H9 (cell line): ENCODE results near the gene TSPAN31. TPM values are rescaled to one million over a fixed set of nuclear protein-coding genes. Genes with fewer than 3 reads are reported as not detected.

Source experiments
- DNase-seq: peaks from one replicate; pipeline ENCODE4 v3.0.0-alpha.2; 2017
- H2AFZ ChIP-seq: one replicate; pipeline ENCODE4 v1.6.1; 2013; ENCODE audit warnings: mild to moderate bottlenecking, low read length, control low read depth, moderate library complexity
- H2AK5ac ChIP-seq: 2 replicates; pipeline ENCODE4 v1.6.1; 2013; ENCODE audit warnings: low read length, control low read depth, mixed read lengths; ENCODE audit not compliant: insufficient read length
- H2BK120ac ChIP-seq: one replicate; pipeline ENCODE4 v1.6.1; 2013; ENCODE audit warnings: low read depth, mild to moderate bottlenecking, low read length, control low read depth, inconsistent platforms; ENCODE audit not compliant: poor library complexity, severe bottlenecking
- H2BK12ac ChIP-seq: 2 replicates; pipeline ENCODE4 v1.6.1; 2013; ENCODE audit warnings: low read length, control low read depth, mixed read lengths, low read depth; ENCODE audit not compliant: insufficient read length
- H2BK15ac ChIP-seq: 2 replicates; pipeline ENCODE4 v1.6.1; 2013; ENCODE audit warnings: low read depth, low read length, control low read depth
- H2BK20ac ChIP-seq: one replicate; pipeline ENCODE4 v1.6.1; 2013; ENCODE audit warnings: low read depth, mild to moderate bottlenecking, low read length, control low read depth, inconsistent platforms; ENCODE audit not compliant: poor library complexity, severe bottlenecking
- H2BK5ac ChIP-seq: 2 replicates; pipeline ENCODE4 v1.6.1; 2013; ENCODE audit warnings: low read length, control low read depth, mixed read lengths; ENCODE audit not compliant: insufficient read length
- H3K14ac ChIP-seq: 2 replicates; pipeline ENCODE4 v1.6.1; 2013; ENCODE audit warnings: low read length, control low read depth; ENCODE audit not compliant: insufficient read depth
- H3K18ac ChIP-seq: 2 replicates; pipeline ENCODE4 v1.6.1; 2013; ENCODE audit warnings: low read depth, mild to moderate bottlenecking, mixed read lengths, low read length, control low read depth; ENCODE audit not compliant: insufficient read length
- H3K23ac ChIP-seq: 2 replicates; pipeline ENCODE4 v1.6.1; 2013; ENCODE audit warnings: low read length, control low read depth, mixed read lengths, low read depth; ENCODE audit not compliant: insufficient read length
- H3K23me2 ChIP-seq: 2 replicates; pipeline ENCODE4 v1.6.1; 2013; ENCODE audit warnings: low read depth, mild to moderate bottlenecking, mixed read lengths, low read length, control low read depth; ENCODE audit not compliant: insufficient read length, poor library complexity, severe bottlenecking
- H3K27ac ChIP-seq: 2 replicates; pipeline ENCODE4 v1.5.1; 2013; ENCODE audit warnings: low read length, control low read depth, mixed read lengths, low read depth; ENCODE audit not compliant: insufficient read length
- H3K27me3 ChIP-seq: 2 replicates; pipeline ENCODE4 v1.6.1; 2013; ENCODE audit warnings: low read length, control low read depth, inconsistent platforms; ENCODE audit not compliant: insufficient read depth
- H3K4ac ChIP-seq: 2 replicates; pipeline ENCODE4 v1.6.1; 2013; ENCODE audit warnings: low read depth, mild to moderate bottlenecking, control low read depth, inconsistent platforms, low read length, moderate library complexity
- H3K4me1 ChIP-seq: 2 replicates; pipeline ENCODE4 v1.6.1; 2013; ENCODE audit warnings: low read length, control low read depth, inconsistent platforms; ENCODE audit not compliant: insufficient read depth
- H3K4me2 ChIP-seq: 2 replicates; pipeline ENCODE4 v1.6.1; 2013; ENCODE audit warnings: low read length, control low read depth, mixed read lengths; ENCODE audit not compliant: insufficient read length, insufficient read depth
- H3K56ac ChIP-seq: 2 replicates; pipeline ENCODE4 v1.6.1; 2013; ENCODE audit warnings: low read depth, mild to moderate bottlenecking, mixed read lengths, low read length, control low read depth; ENCODE audit not compliant: insufficient read length
- H3K79me1 ChIP-seq: 2 replicates; pipeline ENCODE4 v1.6.1; 2013; ENCODE audit warnings: low read depth, mild to moderate bottlenecking, moderate library complexity, low read length, control low read depth, inconsistent platforms; ENCODE audit not compliant: insufficient read depth, poor library complexity, severe bottlenecking
- H3K79me2 ChIP-seq: 2 replicates; pipeline ENCODE4 v1.6.1; 2013; ENCODE audit warnings: low read length, control low read depth, inconsistent platforms; ENCODE audit not compliant: insufficient read depth
- H3K9ac ChIP-seq: 2 replicates; pipeline ENCODE4 v1.6.1; 2013; ENCODE audit warnings: low read length, control low read depth, mixed read lengths; ENCODE audit not compliant: insufficient read length; ENCODE audit errors: extremely low read depth
- H3K9me3 ChIP-seq: one replicate; pipeline ENCODE4 v1.6.1; 2013; ENCODE audit warnings: low read depth, low read length, inconsistent platforms; ENCODE audit not compliant: control insufficient read depth
- H3T11ph ChIP-seq: one replicate; pipeline ENCODE4 v1.6.1; 2013; ENCODE audit warnings: mild to moderate bottlenecking, low read length, control low read depth, inconsistent platforms
- H4K20me1 ChIP-seq: one replicate; pipeline ENCODE4 v1.6.1; 2013; ENCODE audit not compliant: control insufficient read depth, insufficient read length, insufficient read depth
- H4K5ac ChIP-seq: 2 replicates; pipeline ENCODE4 v1.6.1; 2013; ENCODE audit warnings: low read depth, mild to moderate bottlenecking, mixed read lengths, low read length, control low read depth; ENCODE audit not compliant: insufficient read length
- H4K8ac ChIP-seq: replicated peaks from 2 replicates; pipeline ENCODE4 v1.6.1; 2013; ENCODE audit warnings: low read length, control low read depth, mixed read lengths, low read depth; ENCODE audit not compliant: insufficient read length
- H4K91ac ChIP-seq: 2 replicates; pipeline ENCODE4 v1.6.1; 2013; ENCODE audit warnings: low read depth, mild to moderate bottlenecking, moderate library complexity, mixed read lengths, low read length, control low read depth; ENCODE audit not compliant: insufficient read length
- H3K27ac Mint-ChIP-seq, 3 experiments: 2 replicates in 2 of 3; 3 replicates in 1 of 3; pipeline ENCODE4 v1.8.0; 2020 to 2021; ENCODE audit warnings: mixed read lengths in 3 of 3, mild to moderate bottlenecking in 1 of 3, moderate library complexity in 1 of 3
- H3K27me3 Mint-ChIP-seq: 2 replicates; pipeline ENCODE4 v1.8.0; 2021; ENCODE audit warnings: low read depth, mild to moderate bottlenecking, moderate library complexity, mixed read lengths
- H3K36me3 Mint-ChIP-seq, 3 experiments: 2 replicates in 2 of 3; 3 replicates in 1 of 3; pipeline ENCODE4 v1.8.0; 2020 to 2021; ENCODE audit warnings: low read depth in 3 of 3, mixed read lengths in 3 of 3; ENCODE audit not compliant: insufficient read depth in 1 of 3
- H3K4me1 Mint-ChIP-seq, 2 experiments: 2 replicates each; pipeline ENCODE4 v1.8.0; 2020; ENCODE audit warnings: mixed read lengths in 2 of 2
- H3K4me3 Mint-ChIP-seq, 2 experiments: 2 replicates in 1 of 2; 3 replicates in 1 of 2; pipeline ENCODE4 v1.8.0; 2020 to 2021; ENCODE audit warnings: mild to moderate bottlenecking in 2 of 2, mixed read lengths in 2 of 2, moderate library complexity in 1 of 2
- H3K9me3 Mint-ChIP-seq, 2 experiments: 2 replicates in 1 of 2; 3 replicates in 1 of 2; pipeline ENCODE4 v1.8.0; 2020; ENCODE audit warnings: mild to moderate bottlenecking in 2 of 2, mixed read lengths in 2 of 2, moderate library complexity in 1 of 2
- WGBS: extraction: QIAGEN DNeasy Blood & Tissue Kit; methylation state at CpG from one replicate; pipeline ENCODE4 v1.1.7; 2013; ENCODE audit warnings: missing lambda C conversion rate, low lambda C conversion rate, mixed read lengths; ENCODE audit not compliant: insufficient read length; ENCODE audit errors: extremely low coverage; 5-methylcytosine and 5-hydroxymethylcytosine counted together
- total RNA-seq: library from RNA; stranded (reverse); gene quantifications from 2 replicates; pipeline ENCODE4 v1.2.1, GENCODE V29; 2021
- TF ChIP-seq, protein P1 (sequence below): fragments of 200-600 bp; sonication (generic); conservative IDR thresholded peaks from 3 replicates; pipeline ENCODE4 v1.8.0; 2021; ENCODE audit warnings: antibody characterized with exemption, mild to moderate bottlenecking

The TSPAN31 gene
- total RNA-seq, 1 experiment from 2014 or later: 20.0 TPM

DNA sequence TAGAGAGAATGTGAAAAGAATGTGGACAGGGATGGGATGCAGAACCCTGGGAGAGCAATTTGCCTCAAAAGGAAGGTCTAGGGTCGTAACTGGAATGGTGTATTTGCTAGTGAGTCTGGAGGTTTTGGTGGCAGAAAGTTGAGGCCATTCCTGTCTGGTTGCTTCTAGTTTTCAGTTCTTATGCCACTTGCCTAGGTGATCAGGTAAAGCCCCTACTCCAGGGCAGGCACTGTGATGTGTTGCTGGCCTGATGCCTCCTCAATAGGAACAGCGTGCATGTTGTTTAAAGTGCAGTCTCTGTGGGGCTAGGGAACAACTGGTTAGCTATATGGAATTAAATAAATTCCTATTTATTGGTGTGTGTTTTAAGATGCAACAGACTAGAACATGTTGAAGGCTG, 44.5 kb upstream of the TSPAN31 start:
- Histone ChIP-seq H3K27me3 (no peaks in the 10 kb centered on the region), H3K9me3 (no peaks in the 10 kb centered on the region), H3K23me2 (no peaks in the 10 kb centered on the region), H3K4me1 (no peaks in the 10 kb centered on the region), H2AFZ (no peak overlapping the region), H2BK15ac (no peak overlapping the region; the same call in 1 of the 2 replicates), H2BK20ac (no peak overlapping the region), H3K4me2 (no peak overlapping the region), H3T11ph (no peak overlapping the region), H3K79me2 (no peaks in the 10 kb centered on the region), H2BK5ac (no peak overlapping the region), H3K9ac (no peak overlapping the region), H3K14ac (no peak overlapping the region), H2AK5ac (no peak overlapping the region), H3K56ac (no peak overlapping the region), H4K5ac (no peak overlapping the region), H3K27ac (no peak overlapping the region), H4K8ac (no peak overlapping the region), H3K23ac (no peak overlapping the region), H3K79me1 (no peaks in the 10 kb centered on the region), H4K91ac (no peak overlapping the region), H3K18ac (no peak overlapping the region), H2BK120ac (no peak overlapping the region), H3K4ac (no peak overlapping the region), H2BK12ac (no peak overlapping the region), H4K20me1 (no peaks in the 10 kb centered on the region)
- no peaks in the 10 kb centered on the region for H3K27me3 Mint-ChIP-seq
- H3K9me3 Mint-ChIP-seq: peaks cover 0 to 3% of the 10 kb centered on the region in 2 experiments; a peak in 2 of 5 replicates
- no CpG with 5 or more reads among the region's 2 CpGs for WGBS
- TF ChIP-seq, protein P1, sequence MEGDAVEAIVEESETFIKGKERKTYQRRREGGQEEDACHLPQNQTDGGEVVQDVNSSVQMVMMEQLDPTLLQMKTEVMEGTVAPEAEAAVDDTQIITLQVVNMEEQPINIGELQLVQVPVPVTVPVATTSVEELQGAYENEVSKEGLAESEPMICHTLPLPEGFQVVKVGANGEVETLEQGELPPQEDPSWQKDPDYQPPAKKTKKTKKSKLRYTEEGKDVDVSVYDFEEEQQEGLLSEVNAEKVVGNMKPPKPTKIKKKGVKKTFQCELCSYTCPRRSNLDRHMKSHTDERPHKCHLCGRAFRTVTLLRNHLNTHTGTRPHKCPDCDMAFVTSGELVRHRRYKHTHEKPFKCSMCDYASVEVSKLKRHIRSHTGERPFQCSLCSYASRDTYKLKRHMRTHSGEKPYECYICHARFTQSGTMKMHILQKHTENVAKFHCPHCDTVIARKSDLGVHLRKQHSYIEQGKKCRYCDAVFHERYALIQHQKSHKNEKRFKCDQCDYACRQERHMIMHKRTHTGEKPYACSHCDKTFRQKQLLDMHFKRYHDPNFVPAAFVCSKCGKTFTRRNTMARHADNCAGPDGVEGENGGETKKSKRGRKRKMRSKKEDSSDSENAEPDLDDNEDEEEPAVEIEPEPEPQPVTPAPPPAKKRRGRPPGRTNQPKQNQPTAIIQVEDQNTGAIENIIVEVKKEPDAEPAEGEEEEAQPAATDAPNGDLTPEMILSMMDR: no peak
- no peak overlapping the region for H3K27ac Mint-ChIP-seq
- H3K36me3 Mint-ChIP-seq: peaks cover 12 to 36% (median 27%) of the 10 kb centered on the region in 3 experiments
- DNase-seq: no peak
- H3K4me3 Mint-ChIP-seq: no peak overlapping the region
- H3K4me1 Mint-ChIP-seq: no peaks in the 10 kb centered on the region
